Parathyroid adenoma (tissue), 2 donors: Measurements from ENCODE around the gene LDLRAP1.

ENCODE experiments used
- H2AFZ ChIP-seq: fragments of 300-600 bp; sonication (generic); one replicate; pipeline ENCODE4 v1.7.0; 2017; ENCODE audit warnings: antibody characterized with exemption, mild to moderate bottlenecking
- H3K27ac ChIP-seq: fragments of 300-600 bp; sonication (generic); one replicate; pipeline ENCODE4 v1.7.0; 2017
- H3K27me3 ChIP-seq: fragments of 300-600 bp; sonication (generic); one replicate; pipeline ENCODE4 v1.7.0; 2017; ENCODE audit warnings: low read length; ENCODE audit not compliant: control insufficient read depth, insufficient read depth
- H3K36me3 ChIP-seq: fragments of 300-600 bp; sonication (generic); one replicate; pipeline ENCODE4 v1.7.0; 2017; ENCODE audit warnings: low read length; ENCODE audit not compliant: control insufficient read depth, insufficient read depth
- H3K4me1 ChIP-seq: fragments of 300-600 bp; sonication (generic); one replicate; pipeline ENCODE4 v1.7.0; 2017; ENCODE audit warnings: control low read depth
- H3K4me2 ChIP-seq: fragments of 300-600 bp; sonication (generic); one replicate; pipeline ENCODE4 v1.7.0; 2017; ENCODE audit warnings: low read length
- H3K4me3 ChIP-seq: fragments of 300-600 bp; sonication (generic); one replicate; pipeline ENCODE4 v1.7.0; 2017; ENCODE audit warnings: low read depth, low read length
- H3K79me2 ChIP-seq: fragments of 300-600 bp; sonication (generic); one replicate; pipeline ENCODE4 v1.7.0; 2017; ENCODE audit warnings: control low read depth
- H3K9ac ChIP-seq: fragments of 300-600 bp; sonication (generic); one replicate; pipeline ENCODE4 v1.7.0; 2017; ENCODE audit warnings: mild to moderate bottlenecking
- H3K9me3 ChIP-seq: fragments of 300-600 bp; sonication (generic); one replicate; pipeline ENCODE4 v1.7.0; 2017; ENCODE audit warnings: low read length; ENCODE audit not compliant: control insufficient read depth
- TF ChIP-seq, protein P1 (sequence below): fragments of 300-600 bp; sonication (generic); IDR thresholded peaks from one replicate; pipeline ENCODE4 v1.7.0; 2017; ENCODE audit warnings: antibody characterized with exemption, mild to moderate bottlenecking
- donor health status: primary hyperparathyroidism.

Gene LDLRAP1

GRCh38 chr1:25556132-25556670 lies 12.8 kb downstream of the LDLRAP1 start:
- H2AFZ ChIP-seq, result no peak overlapping the region
- H3K36me3 ChIP-seq, result no peaks in the 10 kb centered on the region
- no peak overlapping the region for H3K4me3 ChIP-seq
- H3K27ac ChIP-seq, result no peak overlapping the region
- H3K9me3 ChIP-seq, result no peaks in the 10 kb centered on the region
- no peak overlapping the region for H3K4me2 ChIP-seq
- no peaks in the 10 kb centered on the region for H3K79me2 ChIP-seq
- H3K4me1 ChIP-seq, result no peaks in the 10 kb centered on the region
- TF ChIP-seq, protein P1, sequence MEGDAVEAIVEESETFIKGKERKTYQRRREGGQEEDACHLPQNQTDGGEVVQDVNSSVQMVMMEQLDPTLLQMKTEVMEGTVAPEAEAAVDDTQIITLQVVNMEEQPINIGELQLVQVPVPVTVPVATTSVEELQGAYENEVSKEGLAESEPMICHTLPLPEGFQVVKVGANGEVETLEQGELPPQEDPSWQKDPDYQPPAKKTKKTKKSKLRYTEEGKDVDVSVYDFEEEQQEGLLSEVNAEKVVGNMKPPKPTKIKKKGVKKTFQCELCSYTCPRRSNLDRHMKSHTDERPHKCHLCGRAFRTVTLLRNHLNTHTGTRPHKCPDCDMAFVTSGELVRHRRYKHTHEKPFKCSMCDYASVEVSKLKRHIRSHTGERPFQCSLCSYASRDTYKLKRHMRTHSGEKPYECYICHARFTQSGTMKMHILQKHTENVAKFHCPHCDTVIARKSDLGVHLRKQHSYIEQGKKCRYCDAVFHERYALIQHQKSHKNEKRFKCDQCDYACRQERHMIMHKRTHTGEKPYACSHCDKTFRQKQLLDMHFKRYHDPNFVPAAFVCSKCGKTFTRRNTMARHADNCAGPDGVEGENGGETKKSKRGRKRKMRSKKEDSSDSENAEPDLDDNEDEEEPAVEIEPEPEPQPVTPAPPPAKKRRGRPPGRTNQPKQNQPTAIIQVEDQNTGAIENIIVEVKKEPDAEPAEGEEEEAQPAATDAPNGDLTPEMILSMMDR, result no peak
- no peaks in the 10 kb centered on the region for H3K27me3 ChIP-seq
- H3K9ac ChIP-seq, result no peak overlapping the region

- Histone ChIP-seq H3K4me2 (no peak overlapping the region), H3K4me3 (no peak overlapping the region), H3K79me2 (no peaks in the 10 kb centered on the region), H3K27ac (no peak overlapping the region), H2AFZ (no peak overlapping the region), H3K27me3 (no peaks in the 10 kb centered on the region), H3K36me3 (no peaks in the 10 kb centered on the region), H3K9me3 (no peaks in the 10 kb centered on the region), H3K9ac (no peak overlapping the region), H3K4me1 (no peaks in the 10 kb centered on the region)
- TF ChIP-seq, protein P1, result no peak
These were observed 13.5 kb downstream of the LDLRAP1 start for GRCh38 chr1:25556791-25557476.

DNA sequence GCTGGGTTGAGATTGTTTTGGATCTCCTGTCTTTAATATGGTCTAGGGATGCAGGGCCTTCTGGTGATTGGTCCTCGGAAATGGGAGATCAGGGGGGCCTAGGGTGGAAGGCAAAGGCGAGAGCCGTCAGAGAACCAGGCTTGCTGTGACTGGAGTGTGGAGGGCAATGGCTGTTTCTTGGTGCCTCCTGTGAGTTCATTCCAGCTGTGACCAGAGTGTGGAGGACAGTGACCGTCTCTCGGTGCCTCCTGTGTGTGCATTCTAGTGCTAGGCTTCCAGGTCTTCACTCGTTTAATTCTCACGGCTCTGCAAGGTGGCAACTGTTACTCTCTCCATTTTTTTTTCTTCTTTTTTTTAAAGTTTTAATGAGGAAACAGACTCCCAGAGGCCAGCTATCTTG lies 14.1 kb downstream of the LDLRAP1 start:
- Histone ChIP-seq H3K36me3 (no peaks in the 10 kb centered on the region), H3K27ac (no peak overlapping the region), H3K4me3 (no peak overlapping the region), H2AFZ (no peak overlapping the region), H3K9ac (no peak overlapping the region), H3K27me3 (no peaks in the 10 kb centered on the region), H3K4me1 (no peaks in the 10 kb centered on the region), H3K4me2 (no peak overlapping the region), H3K9me3 (no peaks in the 10 kb centered on the region), H3K79me2 (no peaks in the 10 kb centered on the region)
- TF ChIP-seq, protein P1, result no peak

GRCh38 chr1:25559031-25559430 lies 15.6 kb downstream of the LDLRAP1 start:
- H3K27ac ChIP-seq, result no peak overlapping the region
- no peaks in the 10 kb centered on the region for H3K9me3 ChIP-seq
- no peaks in the 10 kb centered on the region for H3K4me1 ChIP-seq
- no peaks in the 10 kb centered on the region for H3K79me2 ChIP-seq
- H3K9ac ChIP-seq, result no peak overlapping the region
- no peaks in the 10 kb centered on the region for H3K27me3 ChIP-seq
- no peak overlapping the region for H2AFZ ChIP-seq
- TF ChIP-seq, protein P1, result no peak
- no peak overlapping the region for H3K4me2 ChIP-seq
- H3K4me3 ChIP-seq, result no peak overlapping the region
- no peaks in the 10 kb centered on the region for H3K36me3 ChIP-seq

DNA sequence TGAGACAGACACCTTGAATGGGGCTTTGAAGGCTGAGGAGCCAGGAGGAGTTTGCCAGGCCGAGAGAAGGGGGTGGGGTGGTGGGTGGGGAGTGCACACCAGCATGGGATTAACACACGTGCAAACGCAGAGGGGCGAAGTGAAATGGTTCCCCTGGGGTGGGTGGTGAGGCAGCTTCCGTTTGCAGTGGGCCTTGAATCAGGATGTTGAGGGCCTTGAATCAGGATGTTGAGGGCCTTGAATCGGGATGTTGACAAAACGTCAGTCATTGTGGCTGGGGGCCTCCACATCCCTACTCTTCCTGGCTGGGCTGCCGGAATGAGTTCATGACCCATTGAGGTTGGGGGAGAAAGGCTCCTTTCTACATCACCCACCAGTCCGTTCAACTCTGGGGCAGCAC lies 16.6 kb downstream of the LDLRAP1 start:
- Histone ChIP-seq H3K36me3 (no peaks in the 10 kb centered on the region), H3K4me1 (no peaks in the 10 kb centered on the region), H3K4me2 (no peak overlapping the region), H3K4me3 (no peak overlapping the region), H3K27me3 (no peaks in the 10 kb centered on the region), H2AFZ (no peak overlapping the region), H3K9me3 (no peaks in the 10 kb centered on the region), H3K79me2 (no peaks in the 10 kb centered on the region), H3K27ac (no peak overlapping the region), H3K9ac (no peak overlapping the region)
- TF ChIP-seq, protein P1, result no peak
